Neural cell (in vitro differentiated cells): ENCODE measurements around the gene MAN2B1. TPM values are rescaled to one million over a fixed set of nuclear protein-coding genes. Genes with fewer than 3 reads are reported as not detected.
A peak's percentile ranks its signal among the peaks of the same experiment; 100 is the strongest.

ENCODE experiments used
- H2AFZ ChIP-seq: fragments of 200-600, 300-800 bp; sonication (generic), shearing (Covaris generic); 2 replicates; pipeline ENCODE4 v1.6.0; 2014; ENCODE audit warnings: low read depth, mild to moderate bottlenecking, antibody characterized with exemption, low read length, moderate library complexity
- H3F3A ChIP-seq: fragments of 200-600 bp; shearing (Covaris generic); 2 replicates; pipeline ENCODE4 v1.6.1; 2016; ENCODE audit warnings: mild to moderate bottlenecking, moderate library complexity, mixed read lengths, antibody characterized with exemption, low read length; ENCODE audit not compliant: insufficient read depth, poor library complexity, severe bottlenecking
- H3K27ac ChIP-seq: fragments of 200-600, 300-800 bp; sonication (generic), shearing (Covaris generic); 2 replicates; pipeline ENCODE4 v1.5.1; 2014; ENCODE audit warnings: mild to moderate bottlenecking, low read length, moderate library complexity
- H3K27me3 ChIP-seq: fragments of 300-800, 200-600 bp; sonication (generic), shearing (Covaris generic); 2 replicates; pipeline ENCODE4 v1.6.0; 2014; ENCODE audit warnings: mild to moderate bottlenecking, low read depth, low read length, moderate library complexity; ENCODE audit not compliant: insufficient read depth
- H3K36me3 ChIP-seq: fragments of 300-800, 200-600 bp; sonication (generic), shearing (Covaris generic); 2 replicates; pipeline ENCODE4 v1.5.1; 2014; ENCODE audit warnings: mild to moderate bottlenecking, antibody characterized with exemption, low read length, moderate library complexity; ENCODE audit not compliant: insufficient read depth
- H3K4me2 ChIP-seq: fragments of 300-800, 200-600 bp; sonication (generic), shearing (Covaris generic); 2 replicates; pipeline ENCODE4 v1.6.0; 2014; ENCODE audit warnings: mild to moderate bottlenecking, low read length
- H3K4me3 ChIP-seq: fragments of 300-800, 200-600 bp; sonication (generic), shearing (Covaris generic); 2 replicates; pipeline ENCODE4 v1.5.1; 2014; ENCODE audit warnings: mild to moderate bottlenecking, low read length, moderate library complexity
- H3K79me2 ChIP-seq: fragments of 200-600 bp; shearing (Covaris generic); replicated peaks from 2 replicates; pipeline ENCODE4 v1.6.0; 2014; ENCODE audit warnings: mild to moderate bottlenecking, low read length, moderate library complexity; ENCODE audit not compliant: insufficient read depth
- H3K9ac ChIP-seq: fragments of 300-800, 200-600 bp; sonication (generic), shearing (Covaris generic); 2 replicates; pipeline ENCODE4 v1.6.1; 2016; ENCODE audit warnings: mild to moderate bottlenecking, low read length, mixed read lengths
- H3K9me2 ChIP-seq: fragments of 200-600 bp; shearing (Covaris generic); 2 replicates; pipeline ENCODE4 v1.6.1; 2016; ENCODE audit warnings: mild to moderate bottlenecking, low read length, mixed read lengths; ENCODE audit not compliant: insufficient read depth
- H3K9me3 ChIP-seq: fragments of 200-600, 300-800 bp; sonication (generic), shearing (Covaris generic); 2 replicates; pipeline ENCODE4 v1.6.1; 2016; ENCODE audit warnings: mild to moderate bottlenecking, mixed run types, low read length, moderate library complexity, mixed read lengths
- H4K20me1 ChIP-seq: fragments of 200-600 bp; shearing (Covaris generic); 2 replicates; pipeline ENCODE4 v1.6.1; 2016; ENCODE audit warnings: mild to moderate bottlenecking, mixed run types; ENCODE audit not compliant: insufficient read depth
- CTCF ChIP-seq: fragments of 450-650 bp; IDR thresholded peaks from 2 replicates; pipeline ENCODE4 v1.5.1; 2014; ENCODE audit warnings: antibody characterized with exemption, mild to moderate bottlenecking, moderate library complexity; ENCODE audit not compliant: poor library complexity, severe bottlenecking
- EP300 ChIP-seq: fragments of 450-650 bp; conservative IDR thresholded peaks from 2 replicates; pipeline ENCODE4 v1.6.1; 2014; ENCODE audit warnings: antibody characterized with exemption, mild to moderate bottlenecking, moderate library complexity; ENCODE audit not compliant: poor library complexity, severe bottlenecking
- EZH2 ChIP-seq: fragments of 200-600, 300-800 bp; shearing (Covaris generic), sonication (generic); IDR thresholded peaks from 2 replicates; pipeline ENCODE4 v1.6.1; 2014; ENCODE audit warnings: antibody characterized with exemption, low read length, borderline replicate concordance, mild to moderate bottlenecking; ENCODE audit not compliant: insufficient read depth, poor library complexity, severe bottlenecking
- MXI1 ChIP-seq: fragments of 450-650 bp; conservative IDR thresholded peaks from 2 replicates; pipeline ENCODE4 v1.6.1; 2014; ENCODE audit warnings: antibody characterized with exemption, mild to moderate bottlenecking; ENCODE audit not compliant: poor library complexity, severe bottlenecking
- POLR2AphosphoS5 ChIP-seq: IDR thresholded peaks from 2 replicates; pipeline ENCODE4 v1.6.1; 2012
- RAD21 ChIP-seq: fragments of 450-650 bp; conservative IDR thresholded peaks from 2 replicates; pipeline ENCODE4 v1.6.1; 2014; ENCODE audit warnings: antibody characterized with exemption, mild to moderate bottlenecking, moderate library complexity
- REST ChIP-seq: IDR thresholded peaks from 2 replicates; pipeline ENCODE4 v1.6.1; 2012; ENCODE audit warnings: borderline replicate concordance
- SMC3 ChIP-seq: fragments of 450-650 bp; conservative IDR thresholded peaks from 2 replicates; pipeline ENCODE4 v1.6.1; 2014; ENCODE audit warnings: antibody characterized with exemption, mild to moderate bottlenecking, moderate library complexity; ENCODE audit not compliant: poor library complexity
- TAF1 ChIP-seq: IDR thresholded peaks from 2 replicates; pipeline ENCODE4 v1.6.1; 2012; ENCODE audit warnings: low read depth
- polyA plus RNA-seq: library from polyadenylated mRNA; depleted of rRNA; stranded (reverse); fragments of >200 nt; gene quantifications from 2 replicates; pipeline ENCODE4 v1.2.3, GENCODE V29; 2014

The MAN2B1 gene
- polyA plus RNA-seq, 1 donor from 2014 or later = 11.5 TPM

GRCh38 chr19:12695997-12696365 is 29.4 kb upstream of the MAN2B1 start:
- H3K27ac ChIP-seq = no peak overlapping the region

GRCh38 chr19:12695514-12695913 is 29.0 kb upstream of the MAN2B1 start:
- Histone ChIP-seq H3K9me2 (no peaks in the 10 kb centered on the region), H3K36me3 (no peaks in the 10 kb centered on the region), H3K27ac (no peak overlapping the region), H2AFZ (no peak overlapping the region), H3F3A (peaks cover 5% of the 10 kb centered on the region), H3K9ac (peak overlapping the region; percentile 76), H3K9me3 (no peaks in the 10 kb centered on the region), H3K4me3 (peak overlapping the region; percentile 99), H4K20me1 (no peaks in the 10 kb centered on the region), H3K27me3 (no peaks in the 10 kb centered on the region), H3K4me2 (peak overlapping the region; percentile 55), H3K79me2 (no peaks in the 10 kb centered on the region)
- TF ChIP-seq REST = no peak
- TF ChIP-seq EZH2 = no peak
- TF ChIP-seq TAF1 = no peak
- TF ChIP-seq SMC3 = no peak
- no peak for TF ChIP-seq POLR2AphosphoS5
- no peak for TF ChIP-seq EP300
- no peak for TF ChIP-seq CTCF
- TF ChIP-seq RAD21 = no peak
- TF ChIP-seq MXI1 = no peak

More at GRCh38 chr19:12695997-12696365, 29.4 kb upstream of the MAN2B1 start:
- peaks cover 5% of the 10 kb centered on the region for H3F3A ChIP-seq
- no peaks in the 10 kb centered on the region for H3K36me3 ChIP-seq
- TF ChIP-seq MXI1 = no peak
- H3K9ac ChIP-seq = peak overlapping the region; percentile 76
- H3K79me2 ChIP-seq = no peaks in the 10 kb centered on the region
- H3K9me3 ChIP-seq = no peaks in the 10 kb centered on the region
- H3K27me3 ChIP-seq = no peaks in the 10 kb centered on the region
- peak overlapping the region; percentile 55 for H3K4me2 ChIP-seq
- peak overlapping the region; percentile 99 for H3K4me3 ChIP-seq
- H4K20me1 ChIP-seq = no peaks in the 10 kb centered on the region
- H3K9me2 ChIP-seq = no peaks in the 10 kb centered on the region
- peak overlapping the region; percentile 66 for H2AFZ ChIP-seq

- H3K79me2 ChIP-seq = no peaks in the 10 kb centered on the region
- TF ChIP-seq EZH2 = no peak
- no peak for TF ChIP-seq SMC3
- TF ChIP-seq EP300 = no peak
- TF ChIP-seq POLR2AphosphoS5 = no peak
- TF ChIP-seq RAD21 = no peak
- TF ChIP-seq TAF1 = no peak
- TF ChIP-seq REST = no peak
- H4K20me1 ChIP-seq = no peaks in the 10 kb centered on the region
- H3K9me3 ChIP-seq = no peaks in the 10 kb centered on the region
- no peaks in the 10 kb centered on the region for H3K36me3 ChIP-seq
- no peak overlapping the region for H3K9ac ChIP-seq
- no peaks in the 10 kb centered on the region for H3K27me3 ChIP-seq
- H2AFZ ChIP-seq = no peak overlapping the region
- H3K4me3 ChIP-seq = peak overlapping the region; percentile 99
- peaks cover 5% of the 10 kb centered on the region for H3F3A ChIP-seq
- H3K27ac ChIP-seq = no peak overlapping the region
- no peaks in the 10 kb centered on the region for H3K9me2 ChIP-seq
- no peak overlapping the region for H3K4me2 ChIP-seq
These were observed 28.6 kb upstream of the MAN2B1 start for GRCh38 chr19:12695096-12695495.
